ENCODE data around the gene SYCN. TPM values are rescaled to one million over a fixed set of nuclear protein-coding genes. Genes with fewer than 3 reads are reported as not detected.
"Not testable (repeated sequence)": the region's sequence is repeated elsewhere in the genome, so short reads cannot be mapped to it uniquely, and the experiment has no call there.

The SYCN gene
- total RNA-seq, 1 donor from 2014 or later = not detected

- Mint-ChIP-seq H3K36me3 (ENCODE audit: low read depth) (no peaks in the 10 kb centered on the region), H3K9me3 (peaks cover 3% of the 10 kb centered on the region), H3K4me3 (no peak overlapping the region), H3K27ac (no peak overlapping the region), H3K27me3 (peaks cover 3% of the 10 kb centered on the region), H3K4me1 (peaks cover 3% of the 10 kb centered on the region)
- no peak for DNase-seq
- ATAC-seq (ENCODE audit: low read depth) = no peak
- ChIA-PET POLR2A (no interaction called here), CTCF (no interaction called here)
- intact Hi-C loops (cut with micrococcal nuclease) = no loop called here
- TF ChIP-seq CTCF (IDR thresholded peaks at IDR 0.05) = no peak
Observed at GRCh38 chr19:39232708-39233107, 28.6 kb upstream of the SYCN start.

GRCh38 chr19:39230096-39230764 is 26.2 kb upstream of the SYCN start:
- Mint-ChIP-seq H3K4me3 (no peak overlapping the region), H3K36me3 (ENCODE audit: low read depth) (no peaks in the 10 kb centered on the region), H3K4me1 (no peaks in the 10 kb centered on the region), H3K9me3 (peaks cover 3% of the 10 kb centered on the region), H3K27me3 (peaks cover 8% of the 10 kb centered on the region), H3K27ac (no peak overlapping the region)
- intact Hi-C loops (cut with micrococcal nuclease) = no loop called here
- ATAC-seq (ENCODE audit: low read depth) (no peak), DNase-seq (no peak)
- CTCF ChIA-PET = no interaction called here
- no peak for TF ChIP-seq CTCF (IDR thresholded peaks at IDR 0.05)
- POLR2A ChIA-PET = no interaction called here

GRCh38 chr19:39224910-39225309 is 20.8 kb upstream of the SYCN start:
- H3K4me1 Mint-ChIP-seq = no peaks in the 10 kb centered on the region
- H3K27me3 Mint-ChIP-seq = peaks cover 33% of the 10 kb centered on the region
- intact Hi-C loops (cut with micrococcal nuclease) = no loop called here
- no peak for TF ChIP-seq CTCF (IDR thresholded peaks at IDR 0.05)
- H3K4me3 Mint-ChIP-seq = no peak overlapping the region
- DNase-seq = no peak
- no peak overlapping the region for H3K27ac Mint-ChIP-seq
- no peaks in the 10 kb centered on the region for H3K9me3 Mint-ChIP-seq
- no peak for ATAC-seq (ENCODE audit: low read depth)
- ChIA-PET POLR2A (no interaction called here), CTCF (no interaction called here)
- no peaks in the 10 kb centered on the region for H3K36me3 Mint-ChIP-seq (ENCODE audit: low read depth)

- ATAC-seq (ENCODE audit: low read depth) = no peak
- H3K9me3 Mint-ChIP-seq = no peaks in the 10 kb centered on the region
- ChIA-PET POLR2A (no interaction called here), CTCF (no interaction called here)
- no peak for DNase-seq
- H3K36me3 Mint-ChIP-seq (ENCODE audit: low read depth) = no peaks in the 10 kb centered on the region
- intact Hi-C loops (cut with micrococcal nuclease) = no loop called here
- no peak for TF ChIP-seq CTCF (IDR thresholded peaks at IDR 0.05)
- H3K4me3 Mint-ChIP-seq = no peak overlapping the region
- no peaks in the 10 kb centered on the region for H3K4me1 Mint-ChIP-seq
- H3K27ac Mint-ChIP-seq = no peak overlapping the region
- H3K27me3 Mint-ChIP-seq = peaks cover 37% of the 10 kb centered on the region
Observed at GRCh38 chr19:39223703-39224279, 19.7 kb upstream of the SYCN start.

- H3K4me1 Mint-ChIP-seq; CTCF ChIA-PET; H3K36me3 Mint-ChIP-seq (ENCODE audit: low read depth); DNase-seq; POLR2A ChIA-PET; H3K4me3 Mint-ChIP-seq; H3K9me3 Mint-ChIP-seq; ATAC-seq (ENCODE audit: low read depth); intact Hi-C loops (cut with micrococcal nuclease); H3K27ac Mint-ChIP-seq: not testable (repeated sequence)
- peaks cover 30% of the 10 kb centered on the region for H3K27me3 Mint-ChIP-seq
Observed at GRCh38 chr19:39219108-39219507, 15.0 kb upstream of the SYCN start.

All from activated B cell treated with CpG ODN at 0.5 μM for 24 hours (primary cell).